K562 (cell line): Measurements from ENCODE around the gene CPT1C. TPM values are rescaled to one million over a fixed set of nuclear protein-coding genes. Genes with fewer than 3 reads are reported as not detected.

Source experiments
- ARID1B ChIP-seq: fragments of 450-650 bp; IDR thresholded peaks from 2 replicates; pipeline ENCODE4 v1.6.1; 2016; ENCODE audit warnings: antibody characterized with exemption, mild to moderate bottlenecking, inconsistent platforms
- ATF1 ChIP-seq, 2 experiments: fragments of 450-650 bp in 1 of 2; IDR thresholded peaks; 2 replicates each; pipeline ENCODE4 v1.6.1; 2016; ENCODE audit warnings: missing compliant biosample characterization in 1 of 2, missing genetic modification characterization in 1 of 2
- CAMTA2 ChIP-seq: fragments of 250-450 bp; sonication (Bioruptor Pico); conservative IDR thresholded peaks from 2 replicates; pipeline ENCODE4 v1.5.1; 2022
- ELF1 ChIP-seq: fragments of 200-800 bp; sonication (Bioruptor generic); IDR thresholded peaks from 2 replicates; pipeline ENCODE4 v1.6.1; 2016; ENCODE audit warnings: missing genetic modification characterization, missing compliant biosample characterization
- FOXP1 ChIP-seq: sonication (generic); formaldehyde crosslinking; IDR thresholded peaks from 2 replicates; pipeline ENCODE4 v1.8.0; 2022; ENCODE audit warnings: mild to moderate bottlenecking, missing genetic modification reagents
- GTF2E2 ChIP-seq: fragments of 200-800 bp; sonication (Bioruptor generic); IDR thresholded peaks from 2 replicates; pipeline ENCODE4 v1.6.1; 2016; ENCODE audit warnings: missing genetic modification characterization, missing compliant biosample characterization
- NRF1 ChIP-seq, 2 experiments: fragments of 450-650 bp; IDR thresholded peaks in 1 of 2; conservative IDR thresholded peaks in 1 of 2; 2 replicates each; pipeline ENCODE4 v1.6.1; 2014; ENCODE audit warnings: mild to moderate bottlenecking in 2 of 2
- NUFIP1 ChIP-seq: fragments of 450-650 bp; IDR thresholded peaks from 2 replicates; pipeline ENCODE4 v1.6.1; 2018; ENCODE audit not compliant: partially characterized antibody
- RB1 ChIP-seq: fragments of 450-650 bp; IDR thresholded peaks from 2 replicates; pipeline ENCODE4 v1.6.1; 2017; ENCODE audit warnings: low read depth, mild to moderate bottlenecking
- SAFB ChIP-seq: fragments of 200-400 bp; formaldehyde crosslinking; IDR thresholded peaks from 2 replicates; pipeline ENCODE4 v1.6.1; 2017; ENCODE audit warnings: low read depth, low read length, borderline replicate concordance
- SRSF9 ChIP-seq: fragments of 200-400 bp; formaldehyde crosslinking; IDR thresholded peaks from 2 replicates; pipeline ENCODE4 v1.6.1; 2017; ENCODE audit warnings: low read depth, low read length, borderline replicate concordance
- TEAD1 ChIP-seq, 2 experiments: fragments of 450-650 bp in 1 of 2; sonication (generic) in 1 of 2; formaldehyde crosslinking; IDR thresholded peaks; 2 replicates each; pipeline versions ENCODE4 v1.4.0 to v1.8.0; 2020 to 2022; ENCODE audit warnings: mild to moderate bottlenecking in 2 of 2, missing genetic modification reagents in 1 of 2
- ZBED1 ChIP-seq: IDR thresholded peaks from 2 replicates; pipeline ENCODE4 v1.6.1; 2014
- ZBTB8A ChIP-seq: fragments of 450-650 bp; IDR thresholded peaks from 2 replicates; pipeline ENCODE4 v1.6.1; 2018; ENCODE audit warnings: mild to moderate bottlenecking, moderate library complexity; ENCODE audit not compliant: partially characterized antibody
- ZNF133 ChIP-seq: fragments of 250-450 bp; sonication (Bioruptor Pico); IDR thresholded peaks from 2 replicates; pipeline ENCODE4 v1.4.0; 2020; ENCODE audit warnings: mild to moderate bottlenecking
- ZNF766 ChIP-seq: fragments of 200-800 bp; sonication (Bioruptor generic); conservative IDR thresholded peaks from 2 replicates; pipeline ENCODE4 v1.6.1; 2016; ENCODE audit warnings: missing genetic modification characterization, missing compliant biosample characterization
- polyA plus RNA-seq, 8 experiments: library from polyadenylated mRNA; depleted of rRNA in 4 of 8; stranded (reverse) in 5 of 8; unstranded in 3 of 8; fragments of >200 nt; fragmentation: Nextera tagmentation in 2 of 8; fragmentation: Illumina TruSeq in 1 of 8; extraction: Ambion mirVana in 2 of 8; extraction: Trizol in 1 of 8; gene quantifications; 2 replicates each; pipeline versions ENCODE4 v1.2.1 to v1.2.3, GENCODE V29; 2011 to 2014; ENCODE audit warnings: inconsistent platforms in 1 of 8, missing spikeins in 1 of 8
- total RNA-seq, 7 experiments: library from RNA; depleted of rRNA in 6 of 7; stranded (reverse); fragments of >200 nt in 6 of 7; fragmentation: Illumina TruSeq in 2 of 7; extraction: Trizol in 2 of 7; gene quantifications; 2 replicates each; pipeline versions ENCODE4 v1.2.1 to v1.2.3, GENCODE V29; 2011 to 2021; ENCODE audit warnings: low replicate concordance in 1 of 7
- TF ChIP-seq, protein P1 (sequence below): sonication (generic); formaldehyde crosslinking; IDR thresholded peaks from 2 replicates; pipeline ENCODE4 v1.8.0; 2022; ENCODE audit warnings: mild to moderate bottlenecking, missing genetic modification reagents
- TF ChIP-seq, protein P2 (sequence below): sonication (generic); formaldehyde crosslinking; IDR thresholded peaks from 2 replicates; pipeline ENCODE4 v1.8.0; 2022; ENCODE audit warnings: mild to moderate bottlenecking, missing genetic modification reagents, borderline replicate concordance
- TF ChIP-seq, protein P3 (sequence below): fragments of 250-450 bp; sonication (Bioruptor Pico); IDR thresholded peaks from 2 replicates; pipeline ENCODE4 v1.4.0; 2020; ENCODE audit warnings: mild to moderate bottlenecking, moderate library complexity
- TF ChIP-seq, protein P4 (sequence below): fragments of 250-450 bp; sonication (Bioruptor Pico); IDR thresholded peaks from 2 replicates; pipeline ENCODE4 v1.9.0; 2021; ENCODE audit warnings: mild to moderate bottlenecking

Gene CPT1C
- total and polyA plus RNA-seq, 9 of the 15 experiments (the other 6 are each of a cell fraction or from before 2014, with no cell fraction given) = 1.9 to 12.3 (median 3.0) TPM

DNA sequence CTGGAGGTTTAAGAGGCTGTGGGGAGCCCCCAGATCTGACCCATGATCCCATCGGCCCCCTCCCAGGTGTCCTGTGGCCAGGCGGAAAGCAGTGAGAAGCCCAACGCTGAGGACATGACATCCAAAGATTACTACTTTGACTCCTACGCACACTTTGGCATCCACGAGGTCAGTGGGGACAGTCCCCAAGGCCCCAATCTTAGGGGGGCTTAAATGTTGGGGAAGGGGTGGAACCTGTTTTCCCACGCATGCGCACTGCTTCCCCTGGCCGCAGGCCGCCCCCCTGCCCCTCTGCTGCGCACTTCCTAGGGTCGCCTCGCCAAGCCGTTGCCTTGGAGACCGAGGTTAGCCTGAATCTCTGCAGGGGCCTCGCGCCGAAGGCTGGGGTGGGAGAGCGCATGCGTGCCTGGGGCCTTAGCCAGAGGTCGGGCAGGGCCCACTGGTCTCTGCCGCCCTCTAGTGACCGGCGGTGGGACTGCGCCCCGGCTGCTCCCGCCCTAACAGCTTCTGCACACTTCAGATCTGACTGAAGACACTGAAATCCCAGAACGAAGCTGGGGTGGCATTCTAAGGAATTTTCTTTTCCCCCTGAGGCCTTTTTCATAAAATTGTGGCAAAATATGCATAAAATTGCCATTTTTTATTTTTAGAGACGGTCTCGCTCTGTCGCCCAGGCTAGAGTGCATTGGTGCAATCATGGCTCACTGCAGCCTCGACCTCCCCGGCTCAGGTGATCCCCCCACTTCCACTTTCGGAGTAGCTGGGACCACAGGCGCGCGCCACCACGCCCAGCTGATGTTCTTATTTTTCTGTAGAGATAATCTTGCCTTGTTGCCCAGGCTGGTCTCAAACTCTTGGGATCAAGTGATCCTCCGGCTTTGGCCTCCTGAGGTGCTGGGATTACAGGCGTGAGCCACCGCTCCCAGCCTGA lies 10.2 kb upstream of the CPT1C start (continued):
- no peak for TF ChIP-seq ARID1B
- TF ChIP-seq ZBED1 = no peak
- no peak for TF ChIP-seq ATF1 (CRISPR knock-in tag; IDR thresholded peaks at IDR 0.05)
- TF ChIP-seq ATF1 (tag; IDR thresholded peaks at IDR 0.05) = 0 out of 2 replicates have a peak, but pooled peaks have one; percentile 21
- TF ChIP-seq ZNF766 = peak; percentile 34; the same call in 1 of the 2 replicates
- no peak for TF ChIP-seq NUFIP1
- no peak for TF ChIP-seq SRSF9
- peak; percentile 96 for TF ChIP-seq RB1
- TF ChIP-seq ZBTB8A = no peak
- peak; percentile 61; the same call in 1 of the 2 replicates for TF ChIP-seq FOXP1
- TF ChIP-seq, protein P1, sequence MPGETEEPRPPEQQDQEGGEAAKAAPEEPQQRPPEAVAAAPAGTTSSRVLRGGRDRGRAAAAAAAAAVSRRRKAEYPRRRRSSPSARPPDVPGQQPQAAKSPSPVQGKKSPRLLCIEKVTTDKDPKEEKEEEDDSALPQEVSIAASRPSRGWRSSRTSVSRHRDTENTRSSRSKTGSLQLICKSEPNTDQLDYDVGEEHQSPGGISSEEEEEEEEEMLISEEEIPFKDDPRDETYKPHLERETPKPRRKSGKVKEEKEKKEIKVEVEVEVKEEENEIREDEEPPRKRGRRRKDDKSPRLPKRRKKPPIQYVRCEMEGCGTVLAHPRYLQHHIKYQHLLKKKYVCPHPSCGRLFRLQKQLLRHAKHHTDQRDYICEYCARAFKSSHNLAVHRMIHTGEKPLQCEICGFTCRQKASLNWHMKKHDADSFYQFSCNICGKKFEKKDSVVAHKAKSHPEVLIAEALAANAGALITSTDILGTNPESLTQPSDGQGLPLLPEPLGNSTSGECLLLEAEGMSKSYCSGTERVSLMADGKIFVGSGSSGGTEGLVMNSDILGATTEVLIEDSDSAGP (CRISPR knock-in tag) = no peak
- TF ChIP-seq, protein P2, sequence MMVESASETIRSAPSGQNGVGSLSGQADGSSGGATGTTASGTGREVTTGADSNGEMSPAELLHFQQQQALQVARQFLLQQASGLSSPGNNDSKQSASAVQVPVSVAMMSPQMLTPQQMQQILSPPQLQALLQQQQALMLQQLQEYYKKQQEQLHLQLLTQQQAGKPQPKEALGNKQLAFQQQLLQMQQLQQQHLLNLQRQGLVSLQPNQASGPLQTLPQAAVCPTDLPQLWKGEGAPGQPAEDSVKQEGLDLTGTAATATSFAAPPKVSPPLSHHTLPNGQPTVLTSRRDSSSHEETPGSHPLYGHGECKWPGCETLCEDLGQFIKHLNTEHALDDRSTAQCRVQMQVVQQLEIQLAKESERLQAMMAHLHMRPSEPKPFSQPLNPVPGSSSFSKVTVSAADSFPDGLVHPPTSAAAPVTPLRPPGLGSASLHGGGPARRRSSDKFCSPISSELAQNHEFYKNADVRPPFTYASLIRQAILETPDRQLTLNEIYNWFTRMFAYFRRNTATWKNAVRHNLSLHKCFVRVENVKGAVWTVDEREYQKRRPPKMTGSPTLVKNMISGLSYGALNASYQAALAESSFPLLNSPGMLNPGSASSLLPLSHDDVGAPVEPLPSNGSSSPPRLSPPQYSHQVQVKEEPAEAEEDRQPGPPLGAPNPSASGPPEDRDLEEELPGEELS = no peak
- TF ChIP-seq TEAD1 (CRISPR knock-in tag; IDR thresholded peaks at IDR 0.05) = peak in 1 of 2 experiments; percentile 65; a peak in 1 of 4 replicates
- TF ChIP-seq, protein P3, sequence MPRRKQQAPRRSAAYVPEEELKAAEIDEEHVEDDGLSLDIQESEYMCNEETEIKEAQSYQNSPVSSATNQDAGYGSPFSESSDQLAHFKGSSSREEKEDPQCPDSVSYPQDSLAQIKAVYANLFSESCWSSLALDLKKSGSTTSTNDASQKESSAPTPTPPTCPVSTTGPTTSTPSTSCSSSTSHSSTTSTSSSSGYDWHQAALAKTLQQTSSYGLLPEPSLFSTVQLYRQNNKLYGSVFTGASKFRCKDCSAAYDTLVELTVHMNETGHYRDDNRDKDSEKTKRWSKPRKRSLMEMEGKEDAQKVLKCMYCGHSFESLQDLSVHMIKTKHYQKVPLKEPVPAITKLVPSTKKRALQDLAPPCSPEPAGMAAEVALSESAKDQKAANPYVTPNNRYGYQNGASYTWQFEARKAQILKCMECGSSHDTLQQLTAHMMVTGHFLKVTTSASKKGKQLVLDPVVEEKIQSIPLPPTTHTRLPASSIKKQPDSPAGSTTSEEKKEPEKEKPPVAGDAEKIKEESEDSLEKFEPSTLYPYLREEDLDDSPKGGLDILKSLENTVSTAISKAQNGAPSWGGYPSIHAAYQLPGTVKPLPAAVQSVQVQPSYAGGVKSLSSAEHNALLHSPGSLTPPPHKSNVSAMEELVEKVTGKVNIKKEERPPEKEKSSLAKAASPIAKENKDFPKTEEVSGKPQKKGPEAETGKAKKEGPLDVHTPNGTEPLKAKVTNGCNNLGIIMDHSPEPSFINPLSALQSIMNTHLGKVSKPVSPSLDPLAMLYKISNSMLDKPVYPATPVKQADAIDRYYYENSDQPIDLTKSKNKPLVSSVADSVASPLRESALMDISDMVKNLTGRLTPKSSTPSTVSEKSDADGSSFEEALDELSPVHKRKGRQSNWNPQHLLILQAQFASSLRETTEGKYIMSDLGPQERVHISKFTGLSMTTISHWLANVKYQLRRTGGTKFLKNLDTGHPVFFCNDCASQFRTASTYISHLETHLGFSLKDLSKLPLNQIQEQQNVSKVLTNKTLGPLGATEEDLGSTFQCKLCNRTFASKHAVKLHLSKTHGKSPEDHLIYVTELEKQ = no peak
- TF ChIP-seq ELF1 (tag) = no peak
- TF ChIP-seq NRF1 (conservative IDR thresholded peaks at IDR 0.05 in 1 of 2, IDR thresholded peaks at IDR 0.05 in 1 of 2) = peak; percentile 91 to 93
- TF ChIP-seq, protein P4, sequence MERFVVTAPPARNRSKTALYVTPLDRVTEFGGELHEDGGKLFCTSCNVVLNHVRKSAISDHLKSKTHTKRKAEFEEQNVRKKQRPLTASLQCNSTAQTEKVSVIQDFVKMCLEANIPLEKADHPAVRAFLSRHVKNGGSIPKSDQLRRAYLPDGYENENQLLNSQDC (CRISPR knock-in tag) = no peak
- no peak for TF ChIP-seq ZNF133 (CRISPR knock-in tag)
- no peak for TF ChIP-seq GTF2E2 (tag)
- TF ChIP-seq SAFB = no peak
- no peak for TF ChIP-seq CAMTA2 (CRISPR knock-in tag)
